SK-N-MC (cell line): ENCODE data around the gene LRP5.

Source experiments
- DNase-seq: peaks from one replicate; pipeline ENCODE4 v3.0.0-alpha.2; 2011; ENCODE audit warnings: low read depth, low spot score
- H3K27ac ChIP-seq: fragments of 200-600 bp; sonication (generic); 2 replicates; pipeline ENCODE4 v1.5.1; 2016; ENCODE audit warnings: mixed run types
- H3K36me3 ChIP-seq: fragments of 200-600 bp; sonication (generic); 2 replicates; pipeline ENCODE4 v1.6.1; 2017; ENCODE audit warnings: antibody characterized with exemption, low read length, mixed read lengths; ENCODE audit not compliant: insufficient read depth
- H3K4me3 ChIP-seq: fragments of 200-600 bp; sonication (generic); 2 replicates; pipeline ENCODE4 v1.5.1; 2016
- H3K9ac ChIP-seq: fragments of 200-600 bp; sonication (generic); 2 replicates; pipeline ENCODE4 v1.8.0; 2017; ENCODE audit warnings: mixed run types, mixed read lengths; ENCODE audit not compliant: insufficient read length
- H3K9me3 ChIP-seq: fragments of 200-600 bp; sonication (generic); 2 replicates; pipeline ENCODE4 v1.6.1; 2017; ENCODE audit warnings: low read depth, mild to moderate bottlenecking, antibody characterized with exemption, low read length, moderate library complexity, mixed read lengths
- EZH2 ChIP-seq: fragments of 200-600 bp; sonication (generic); IDR thresholded peaks from one replicate; pipeline ENCODE4 v1.6.1; 2017; ENCODE audit warnings: antibody characterized with exemption
- FOXP2 ChIP-seq: optimal IDR thresholded peaks from 2 replicates; pipeline ENCODE3; 2011; ENCODE audit warnings: mild to moderate bottlenecking, moderate library complexity; ENCODE audit not compliant: insufficient read depth; ENCODE audit errors: extremely low read length, control extremely low read depth
- POLR2AphosphoS5 ChIP-seq: IDR thresholded peaks from 2 replicates; pipeline ENCODE4 v1.6.1; 2012; ENCODE audit warnings: mild to moderate bottlenecking, low read depth, low read length, borderline replicate concordance

Gene LRP5

DNA sequence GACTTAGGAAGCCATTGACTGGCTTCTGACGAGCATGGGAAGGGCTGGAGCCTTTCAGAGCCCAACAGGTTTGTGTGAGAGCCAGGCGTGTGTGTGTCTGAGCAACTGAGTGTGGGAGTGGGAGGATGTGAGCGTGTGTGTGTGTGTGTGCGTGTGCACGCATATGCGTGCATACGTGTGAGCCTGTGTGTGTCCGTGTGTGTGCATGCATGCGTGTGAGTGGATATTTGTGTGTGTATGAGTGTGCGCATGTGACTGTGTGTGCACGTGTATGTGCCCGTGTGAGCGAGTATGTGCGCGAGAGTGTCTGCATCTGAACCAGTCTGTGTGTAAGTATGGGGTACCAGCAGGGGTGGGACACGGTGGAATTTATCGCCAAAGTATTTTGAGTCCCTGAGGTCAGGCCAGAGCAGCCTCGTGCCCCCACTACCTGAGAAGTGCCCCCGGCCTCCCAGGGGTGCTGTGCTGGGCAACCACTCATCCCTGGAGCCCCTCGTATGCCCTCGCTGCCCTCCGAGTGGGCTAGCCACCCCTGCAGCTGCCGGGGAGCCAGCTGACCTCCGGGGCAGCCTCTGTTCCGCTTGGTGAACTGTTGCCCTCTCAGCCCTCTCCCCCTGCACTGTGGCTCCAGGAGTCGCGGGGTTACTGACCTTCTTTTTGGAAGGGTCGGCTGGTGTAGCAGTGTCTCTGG, 38.5 kb downstream of the LRP5 start:
- no peaks in the 10 kb centered on the region for H3K9me3 ChIP-seq
- H3K36me3 ChIP-seq: peaks cover 3% of the 10 kb centered on the region; the same call in 1 of the 2 replicates
- H3K4me3 ChIP-seq: no peak overlapping the region
- DNase-seq: no peak
- no peak overlapping the region for H3K9ac ChIP-seq
- no peak overlapping the region for H3K27ac ChIP-seq
- TF ChIP-seq POLR2AphosphoS5 (no peak), FOXP2 (no peak), EZH2 (no peak)

DNA sequence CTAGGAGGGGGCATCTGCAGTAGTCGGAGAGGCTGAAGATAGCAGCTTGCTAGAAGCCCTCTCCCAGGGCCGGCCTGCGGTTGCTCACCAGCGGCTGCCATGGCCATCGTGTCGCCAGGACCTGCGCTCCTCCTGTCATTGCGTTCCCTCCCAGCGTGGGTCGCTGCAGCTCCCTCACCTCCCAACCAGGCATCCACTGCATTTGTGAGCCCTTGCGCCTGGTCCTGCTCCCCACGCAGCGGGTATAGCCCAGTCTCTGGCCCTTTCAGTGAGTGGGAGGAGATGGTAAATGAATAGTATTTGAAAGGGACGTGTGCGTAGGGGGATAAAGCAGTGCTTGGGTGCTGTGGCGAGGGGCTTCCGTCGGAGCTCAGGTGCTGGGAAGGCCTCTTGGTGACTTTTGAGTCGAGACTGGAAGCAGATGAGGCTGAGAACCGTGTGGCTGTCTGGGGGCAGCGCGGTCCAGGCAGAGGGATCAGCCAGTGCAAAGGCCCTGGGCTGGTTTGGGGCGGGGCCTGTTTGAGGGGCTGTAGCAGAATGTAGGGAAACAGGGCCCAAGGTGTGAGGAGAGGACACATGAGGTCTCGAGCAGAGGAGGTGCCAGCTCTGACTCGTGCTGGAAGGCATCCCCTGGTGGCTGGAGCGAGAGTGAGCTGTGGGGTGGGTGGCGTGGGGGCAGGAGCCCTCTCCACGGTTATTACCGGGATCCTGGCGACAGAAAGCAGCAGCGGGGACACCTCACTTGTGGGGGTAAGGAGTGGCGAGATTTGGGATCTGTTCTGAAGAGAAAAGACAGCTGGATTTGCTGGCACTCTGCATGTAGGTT, 39.3 kb downstream of the LRP5 start:
- H3K36me3 ChIP-seq: peaks cover 8% of the 10 kb centered on the region; the same call in 1 of the 2 replicates
- no peak overlapping the region for H3K9ac ChIP-seq
- TF ChIP-seq POLR2AphosphoS5: no peak
- TF ChIP-seq FOXP2: no peak
- TF ChIP-seq EZH2: no peak
- H3K27ac ChIP-seq: no peak overlapping the region
- no peak for DNase-seq
- no peak overlapping the region for H3K4me3 ChIP-seq
- no peaks in the 10 kb centered on the region for H3K9me3 ChIP-seq

DNA sequence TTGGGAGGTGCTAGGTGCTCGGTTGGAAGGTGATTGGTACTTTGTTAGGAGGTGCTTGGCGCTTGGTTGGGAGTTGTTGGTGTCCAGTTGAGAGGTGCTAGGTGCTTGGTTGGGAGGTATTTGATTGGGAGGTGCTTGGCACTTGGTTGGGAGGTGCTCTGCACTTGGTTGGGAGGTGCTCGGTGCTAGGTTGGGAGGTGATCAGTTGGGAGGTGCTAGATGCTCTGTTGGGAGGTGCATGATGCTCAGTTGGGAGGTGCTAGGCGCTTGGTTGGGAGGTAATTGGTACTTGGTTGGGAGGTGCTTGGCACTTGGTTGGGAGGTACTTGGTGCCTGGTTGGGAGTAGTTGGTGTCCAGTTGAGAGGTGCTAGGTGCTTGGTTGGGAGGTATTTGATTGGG, 40.2 kb downstream of the LRP5 start:
- peaks cover 13% of the 10 kb centered on the region for H3K36me3 ChIP-seq
- TF ChIP-seq EZH2 (no peak), POLR2AphosphoS5 (no peak), FOXP2 (no peak)
- DNase-seq: no peak
- no peak overlapping the region for H3K27ac ChIP-seq
- H3K9me3 ChIP-seq: no peaks in the 10 kb centered on the region
- no peak overlapping the region for H3K9ac ChIP-seq
- no peak overlapping the region for H3K4me3 ChIP-seq

DNA sequence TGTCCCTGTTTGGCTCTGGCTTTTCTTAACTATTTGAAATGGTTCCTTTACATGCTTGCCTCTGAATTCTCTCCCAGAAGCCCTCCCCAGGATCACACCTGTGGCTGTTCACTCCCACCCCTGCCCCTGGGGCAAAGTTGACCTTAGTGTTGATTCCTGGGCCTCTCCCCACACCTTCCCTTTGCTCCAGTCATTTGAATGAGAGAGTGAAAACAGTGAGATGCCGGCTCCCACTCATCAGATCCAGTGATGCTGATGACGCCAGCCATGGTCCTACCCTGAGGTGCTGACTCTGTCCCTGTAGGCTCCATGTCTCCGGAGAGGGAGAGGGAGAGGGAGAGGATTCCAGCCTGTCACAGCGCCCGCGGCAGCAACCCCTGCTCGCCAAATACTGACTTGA, 40.7 kb downstream of the LRP5 start:
- Histone ChIP-seq H3K9me3 (no peaks in the 10 kb centered on the region), H3K9ac (no peak overlapping the region), H3K36me3 (peaks cover 18% of the 10 kb centered on the region), H3K4me3 (no peak overlapping the region), H3K27ac (no peak overlapping the region)
- DNase-seq: no peak
- TF ChIP-seq EZH2: no peak
- TF ChIP-seq POLR2AphosphoS5: no peak
- TF ChIP-seq FOXP2: no peak

DNA sequence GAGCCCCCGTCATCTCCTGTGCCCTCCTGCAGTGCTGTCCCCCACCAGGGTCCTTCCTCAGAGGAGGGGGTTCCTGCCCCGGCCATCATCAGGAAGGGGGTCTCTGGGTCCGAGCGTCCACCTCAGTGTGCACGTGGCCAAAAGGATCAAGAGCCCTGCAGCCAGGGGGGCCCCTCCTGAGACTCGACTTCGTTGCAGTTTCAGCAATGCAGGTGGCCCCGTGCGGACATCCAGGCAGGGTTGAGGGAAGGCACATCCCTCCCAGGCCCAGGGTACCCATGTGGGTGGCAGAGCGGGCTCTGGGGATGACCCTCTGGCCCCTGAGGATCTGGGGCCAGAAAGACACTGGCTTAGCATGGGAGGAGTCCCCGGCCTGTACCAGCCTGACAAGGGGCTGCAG, 41.3 kb downstream of the LRP5 start:
- no peak overlapping the region for H3K27ac ChIP-seq

DNA sequence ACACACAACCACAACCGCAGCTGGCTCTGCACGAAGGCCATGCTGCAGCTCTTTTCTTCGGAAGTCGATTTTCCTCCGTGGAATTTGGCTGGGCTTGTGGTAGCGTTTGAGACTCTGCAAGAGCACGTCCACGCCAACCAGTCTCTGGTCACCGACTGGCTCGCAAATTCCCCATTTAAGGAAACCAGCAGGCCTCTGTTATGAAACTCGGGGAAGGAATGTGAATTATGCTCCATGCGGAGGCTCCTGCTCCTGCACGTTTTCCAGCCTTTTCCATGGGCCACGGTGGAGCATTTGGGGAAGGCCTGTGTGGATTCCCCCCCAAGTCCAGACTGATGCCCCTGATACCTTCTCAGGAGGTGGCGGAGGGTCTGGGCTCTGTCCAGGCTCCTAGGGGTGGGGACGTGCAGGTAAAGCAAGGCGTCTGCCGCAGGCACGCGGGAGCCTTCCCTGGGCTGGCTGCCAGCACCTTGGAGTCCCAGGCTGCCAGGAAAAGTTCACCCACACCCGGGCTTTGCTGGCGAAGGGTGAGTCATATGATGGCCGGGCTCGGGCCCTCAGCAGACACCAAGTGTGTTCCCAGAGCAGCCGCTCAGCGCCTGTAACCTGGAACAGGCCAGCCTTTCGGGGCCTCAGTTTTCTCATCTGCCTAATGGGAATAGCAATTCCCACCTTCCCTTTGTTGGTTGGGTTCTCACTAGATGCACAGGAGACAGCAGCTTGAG, 41.9 kb downstream of the LRP5 start:
- Histone ChIP-seq H3K4me3 (no peak overlapping the region), H3K9me3 (no peaks in the 10 kb centered on the region), H3K9ac (no peak overlapping the region), H3K36me3 (peaks cover 30% of the 10 kb centered on the region), H3K27ac (no peak overlapping the region)
- TF ChIP-seq FOXP2 (no peak), EZH2 (no peak), POLR2AphosphoS5 (no peak)
- DNase-seq: no peak

More for the DNA sequence above, 41.3 kb downstream of the LRP5 start:
- Histone ChIP-seq H3K36me3 (peaks cover 23% of the 10 kb centered on the region), H3K4me3 (no peak overlapping the region), H3K9me3 (no peaks in the 10 kb centered on the region), H3K9ac (no peak overlapping the region)
- no peak for DNase-seq
- TF ChIP-seq POLR2AphosphoS5 (no peak), EZH2 (no peak), FOXP2 (no peak)

DNA sequence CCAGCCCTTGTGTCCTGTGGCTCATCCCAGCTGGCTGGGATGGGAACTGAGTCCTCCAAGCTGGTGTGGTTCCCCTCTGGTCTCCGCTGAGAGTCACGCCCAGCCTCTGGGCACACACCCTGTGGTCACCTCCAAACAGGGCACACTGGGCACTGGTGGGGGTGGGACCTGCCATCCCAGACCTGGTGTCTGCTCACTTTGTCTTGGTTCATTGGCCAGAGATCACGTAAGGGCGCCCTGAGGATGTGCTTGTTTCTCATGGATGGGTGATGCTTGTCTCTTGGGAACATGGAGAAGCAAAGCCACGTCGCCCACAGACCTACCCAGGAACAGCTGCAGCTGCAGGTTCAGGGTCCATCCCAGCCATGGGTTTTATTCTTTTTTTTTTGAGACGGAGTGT, 43.1 kb downstream of the LRP5 start:
- no peak for DNase-seq
- no peak overlapping the region for H3K9ac ChIP-seq
- no peak for TF ChIP-seq POLR2AphosphoS5
- no peak for TF ChIP-seq EZH2
- TF ChIP-seq FOXP2: no peak
- no peak overlapping the region for H3K4me3 ChIP-seq
- peaks cover 40% of the 10 kb centered on the region for H3K36me3 ChIP-seq
- H3K9me3 ChIP-seq: no peaks in the 10 kb centered on the region
- no peak overlapping the region for H3K27ac ChIP-seq

DNA sequence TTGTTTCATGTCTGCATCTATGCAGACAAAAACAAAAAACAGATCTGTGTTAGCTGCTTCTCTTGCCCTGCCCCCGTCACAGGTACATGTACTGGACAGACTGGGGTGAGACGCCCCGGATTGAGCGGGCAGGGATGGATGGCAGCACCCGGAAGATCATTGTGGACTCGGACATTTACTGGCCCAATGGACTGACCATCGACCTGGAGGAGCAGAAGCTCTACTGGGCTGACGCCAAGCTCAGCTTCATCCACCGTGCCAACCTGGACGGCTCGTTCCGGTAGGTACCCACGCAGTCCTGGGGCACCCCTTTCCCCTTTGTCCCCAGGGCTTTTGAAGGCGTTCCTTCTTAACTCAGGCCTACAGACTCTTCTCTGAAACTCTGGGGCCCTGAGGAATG, 45.2 kb downstream of the LRP5 start:
- H3K9me3 ChIP-seq: no peaks in the 10 kb centered on the region
- H3K27ac ChIP-seq: no peak overlapping the region
- no peak overlapping the region for H3K9ac ChIP-seq
- TF ChIP-seq EZH2 (no peak), FOXP2 (no peak), POLR2AphosphoS5 (no peak)
- H3K36me3 ChIP-seq: peaks cover 44% of the 10 kb centered on the region
- no peak overlapping the region for H3K4me3 ChIP-seq
- DNase-seq: no peak
